Liver (tissue), 9 donors: ENCODE results near the gene LYSMD2. TPM values are rescaled to one million over a fixed set of nuclear protein-coding genes. Genes with fewer than 3 reads are reported as not detected.

ENCODE experiments used
- DNase-seq: peaks from one replicate; pipeline ENCODE4 v3.0.0-alpha.2; 2017; ENCODE audit warnings: low spot score
- H3K27ac ChIP-seq, 2 donors: one replicate each; pipeline ENCODE4 v1.7.0; 2013; ENCODE audit warnings: inconsistent platforms in 2 of 2, low read length in 2 of 2, control low read depth in 1 of 2, low read depth in 1 of 2, mild to moderate bottlenecking in 1 of 2
- H3K27me3 ChIP-seq, 4 donors: one replicate each; pipeline versions ENCODE4 v1.6.1 to v1.7.0; 2013; ENCODE audit warnings: low read length in 3 of 4, inconsistent platforms in 1 of 4, mild to moderate bottlenecking in 1 of 4, moderate library complexity in 1 of 4; ENCODE audit not compliant: control insufficient read depth in 4 of 4, insufficient read depth in 4 of 4
- H3K36me3 ChIP-seq, 4 donors: one replicate each; pipeline versions ENCODE4 v1.6.1 to v1.7.0; 2013; ENCODE audit warnings: low read length in 3 of 4, mild to moderate bottlenecking in 3 of 4, low read depth in 1 of 4, moderate library complexity in 1 of 4; ENCODE audit not compliant: control insufficient read depth in 4 of 4, insufficient read depth in 3 of 4
- H3K4me1 ChIP-seq, 4 donors: one replicate each; pipeline versions ENCODE4 v1.6.1 to v1.7.0; 2013; ENCODE audit warnings: low read length in 3 of 4, mild to moderate bottlenecking in 3 of 4, moderate library complexity in 1 of 4; ENCODE audit not compliant: control insufficient read depth in 4 of 4, insufficient read depth in 4 of 4
- H3K4me3 ChIP-seq, 3 donors: one replicate each; pipeline versions ENCODE4 v1.6.1 to v1.7.0; 2013; ENCODE audit warnings: low read length in 3 of 3, control low read depth in 1 of 3, low read depth in 1 of 3, mild to moderate bottlenecking in 1 of 3
- H3K9ac ChIP-seq, 2 donors: one replicate each; pipeline ENCODE4 v1.7.0; 2013; ENCODE audit warnings: low read length in 2 of 2, mild to moderate bottlenecking in 2 of 2, moderate library complexity in 2 of 2, control low read depth in 1 of 2, low read depth in 1 of 2
- H3K9me3 ChIP-seq, 4 donors: one replicate each; pipeline versions ENCODE4 v1.6.1 to v1.7.0; 2013; ENCODE audit warnings: low read length in 3 of 4; ENCODE audit not compliant: control insufficient read depth in 4 of 4
- ATF3 ChIP-seq: IDR thresholded peaks from 2 replicates; pipeline ENCODE4 v1.6.1; 2016; ENCODE audit warnings: antibody characterized with exemption
- EGR1 ChIP-seq, 2 donors: IDR thresholded peaks; 2 replicates each; pipeline ENCODE4 v1.6.1; 2016 to 2018; ENCODE audit warnings: antibody characterized with exemption in 2 of 2, low read depth in 2 of 2
- FOXA1 ChIP-seq: IDR thresholded peaks from 2 replicates; pipeline ENCODE4 v1.6.1; 2016; ENCODE audit warnings: antibody characterized with exemption
- FOXA2 ChIP-seq: IDR thresholded peaks from 2 replicates; pipeline ENCODE4 v1.6.1; 2016; ENCODE audit warnings: antibody characterized with exemption
- GABPA ChIP-seq, 2 donors: IDR thresholded peaks in 1 of 2; conservative IDR thresholded peaks in 1 of 2; 2 replicates each; pipeline ENCODE4 v1.6.1; 2016; ENCODE audit warnings: antibody characterized with exemption in 2 of 2, mild to moderate bottlenecking in 1 of 2, moderate library complexity in 1 of 2
- HNF4A ChIP-seq, 2 donors: conservative IDR thresholded peaks; 2 replicates each; pipeline ENCODE4 v1.6.1; 2016; ENCODE audit warnings: antibody characterized with exemption in 2 of 2, mild to moderate bottlenecking in 2 of 2
- HNF4G ChIP-seq: IDR thresholded peaks from 2 replicates; pipeline ENCODE4 v1.6.1; 2016; ENCODE audit warnings: antibody characterized with exemption
- JUND ChIP-seq, 2 donors: IDR thresholded peaks; 2 replicates each; pipeline ENCODE4 v1.6.1; 2016; ENCODE audit warnings: antibody characterized with exemption in 2 of 2
- NR2F2 ChIP-seq: IDR thresholded peaks from 2 replicates; pipeline ENCODE4 v1.6.1; 2016; ENCODE audit warnings: antibody characterized with exemption
- RAD21 ChIP-seq, 2 donors: IDR thresholded peaks; 2 replicates each; pipeline ENCODE4 v1.6.1; 2016; ENCODE audit warnings: antibody characterized with exemption in 2 of 2, mild to moderate bottlenecking in 2 of 2
- RXRA ChIP-seq, 2 donors: IDR thresholded peaks; 2 replicates each; pipeline ENCODE4 v1.6.1; 2017 to 2018; ENCODE audit warnings: antibody characterized with exemption in 2 of 2, mild to moderate bottlenecking in 1 of 2
- SP1 ChIP-seq: IDR thresholded peaks from 2 replicates; pipeline ENCODE4 v1.6.1; 2018; ENCODE audit warnings: antibody characterized with exemption, mild to moderate bottlenecking
- TAF1 ChIP-seq: conservative IDR thresholded peaks from 2 replicates; pipeline ENCODE4 v1.6.1; 2016; ENCODE audit warnings: antibody characterized with exemption, mild to moderate bottlenecking
- YY1 ChIP-seq: IDR thresholded peaks from 2 replicates; pipeline ENCODE4 v1.6.1; 2016; ENCODE audit warnings: antibody characterized with exemption, mild to moderate bottlenecking
- WGBS: extraction: QIAGEN DNeasy Blood & Tissue Kit; methylation state at CpG from one replicate; pipeline ENCODE4 v1.1.7; 2013; 5-methylcytosine and 5-hydroxymethylcytosine counted together
- polyA plus RNA-seq, 2 donors: library from polyadenylated mRNA; stranded (reverse) in 1 of 2; unstranded in 1 of 2; fragments of 200-250 nt in 1 of 2; fragments of >200 nt in 1 of 2; fragmentation: Nextera tagmentation in 1 of 2; extraction: Ambion mirVana in 1 of 2; gene quantifications; one replicate each; pipeline versions ENCODE4 v1.2.1 to v1.2.3, GENCODE V29; 2013 to 2015
- total RNA-seq, 2 donors: library from RNA; depleted of rRNA; stranded (reverse); fragments of >200 nt; gene quantifications; one replicate each; pipeline ENCODE4 v1.2.3, GENCODE V29; 2014
- TF ChIP-seq, protein P1 (sequence below): IDR thresholded peaks from 2 replicates; pipeline ENCODE4 v1.6.1; 2016; ENCODE audit warnings: antibody characterized with exemption, mild to moderate bottlenecking
- TF ChIP-seq, protein P2 (sequence below): fragments of 150-350 bp; IDR thresholded peaks from 2 replicates; pipeline ENCODE4 v1.5.1; 2017; ENCODE audit warnings: improper control_type of control experiment, low read depth, low read length; ENCODE audit not compliant: missing input control
- TF ChIP-seq, protein P3 (sequence below): IDR thresholded peaks from 2 replicates; pipeline ENCODE4 v1.6.1; 2016; ENCODE audit warnings: antibody characterized with exemption
- TF ChIP-seq, protein P4 (sequence below): IDR thresholded peaks from 2 replicates; pipeline ENCODE4 v1.6.1; 2016; ENCODE audit warnings: antibody characterized with exemption
- donor health status: healthy.
- donor health status: healthy.
- donor health status: healthy.
- donor health status: healthy.
- donor health status: healthy.

Gene LYSMD2
- total and polyA plus RNA-seq, 4 donors: 5.2 to 9.4 (median 6.5) TPM

GRCh38 chr15:51770902-51771301, 33.4 kb upstream of the LYSMD2 start:
- Histone ChIP-seq H3K9ac (no peak overlapping the region), H3K36me3 (no peaks in the 10 kb centered on the region), H3K4me3 (no peak overlapping the region), H3K27me3 (no peaks in the 10 kb centered on the region), H3K27ac (no peak overlapping the region), H3K4me1 (no peaks in the 10 kb centered on the region), H3K9me3 (no peaks in the 10 kb centered on the region)
- 81% methylated on average over 3 of the region's 3 CpGs for WGBS
- TF ChIP-seq RAD21 (IDR thresholded peaks at IDR 0.05) (no peak), EGR1 (IDR thresholded peaks at IDR 0.05; ENCODE audit: low read depth in 2 of 2) (no peak), HNF4A (conservative IDR thresholded peaks at IDR 0.05) (no peak), NR2F2 (no peak), SP1 (no peak), ATF3 (no peak), TAF1 (no peak)
- TF ChIP-seq, protein P1, sequence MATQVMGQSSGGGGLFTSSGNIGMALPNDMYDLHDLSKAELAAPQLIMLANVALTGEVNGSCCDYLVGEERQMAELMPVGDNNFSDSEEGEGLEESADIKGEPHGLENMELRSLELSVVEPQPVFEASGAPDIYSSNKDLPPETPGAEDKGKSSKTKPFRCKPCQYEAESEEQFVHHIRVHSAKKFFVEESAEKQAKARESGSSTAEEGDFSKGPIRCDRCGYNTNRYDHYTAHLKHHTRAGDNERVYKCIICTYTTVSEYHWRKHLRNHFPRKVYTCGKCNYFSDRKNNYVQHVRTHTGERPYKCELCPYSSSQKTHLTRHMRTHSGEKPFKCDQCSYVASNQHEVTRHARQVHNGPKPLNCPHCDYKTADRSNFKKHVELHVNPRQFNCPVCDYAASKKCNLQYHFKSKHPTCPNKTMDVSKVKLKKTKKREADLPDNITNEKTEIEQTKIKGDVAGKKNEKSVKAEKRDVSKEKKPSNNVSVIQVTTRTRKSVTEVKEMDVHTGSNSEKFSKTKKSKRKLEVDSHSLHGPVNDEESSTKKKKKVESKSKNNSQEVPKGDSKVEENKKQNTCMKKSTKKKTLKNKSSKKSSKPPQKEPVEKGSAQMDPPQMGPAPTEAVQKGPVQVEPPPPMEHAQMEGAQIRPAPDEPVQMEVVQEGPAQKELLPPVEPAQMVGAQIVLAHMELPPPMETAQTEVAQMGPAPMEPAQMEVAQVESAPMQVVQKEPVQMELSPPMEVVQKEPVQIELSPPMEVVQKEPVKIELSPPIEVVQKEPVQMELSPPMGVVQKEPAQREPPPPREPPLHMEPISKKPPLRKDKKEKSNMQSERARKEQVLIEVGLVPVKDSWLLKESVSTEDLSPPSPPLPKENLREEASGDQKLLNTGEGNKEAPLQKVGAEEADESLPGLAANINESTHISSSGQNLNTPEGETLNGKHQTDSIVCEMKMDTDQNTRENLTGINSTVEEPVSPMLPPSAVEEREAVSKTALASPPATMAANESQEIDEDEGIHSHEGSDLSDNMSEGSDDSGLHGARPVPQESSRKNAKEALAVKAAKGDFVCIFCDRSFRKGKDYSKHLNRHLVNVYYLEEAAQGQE: no peak
- TF ChIP-seq, protein P2, sequence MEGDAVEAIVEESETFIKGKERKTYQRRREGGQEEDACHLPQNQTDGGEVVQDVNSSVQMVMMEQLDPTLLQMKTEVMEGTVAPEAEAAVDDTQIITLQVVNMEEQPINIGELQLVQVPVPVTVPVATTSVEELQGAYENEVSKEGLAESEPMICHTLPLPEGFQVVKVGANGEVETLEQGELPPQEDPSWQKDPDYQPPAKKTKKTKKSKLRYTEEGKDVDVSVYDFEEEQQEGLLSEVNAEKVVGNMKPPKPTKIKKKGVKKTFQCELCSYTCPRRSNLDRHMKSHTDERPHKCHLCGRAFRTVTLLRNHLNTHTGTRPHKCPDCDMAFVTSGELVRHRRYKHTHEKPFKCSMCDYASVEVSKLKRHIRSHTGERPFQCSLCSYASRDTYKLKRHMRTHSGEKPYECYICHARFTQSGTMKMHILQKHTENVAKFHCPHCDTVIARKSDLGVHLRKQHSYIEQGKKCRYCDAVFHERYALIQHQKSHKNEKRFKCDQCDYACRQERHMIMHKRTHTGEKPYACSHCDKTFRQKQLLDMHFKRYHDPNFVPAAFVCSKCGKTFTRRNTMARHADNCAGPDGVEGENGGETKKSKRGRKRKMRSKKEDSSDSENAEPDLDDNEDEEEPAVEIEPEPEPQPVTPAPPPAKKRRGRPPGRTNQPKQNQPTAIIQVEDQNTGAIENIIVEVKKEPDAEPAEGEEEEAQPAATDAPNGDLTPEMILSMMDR: no peak
- TF ChIP-seq, protein P3, sequence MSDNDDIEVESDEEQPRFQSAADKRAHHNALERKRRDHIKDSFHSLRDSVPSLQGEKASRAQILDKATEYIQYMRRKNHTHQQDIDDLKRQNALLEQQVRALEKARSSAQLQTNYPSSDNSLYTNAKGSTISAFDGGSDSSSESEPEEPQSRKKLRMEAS: no peak
- DNase-seq: no peak

GRCh38 chr15:51768018-51768417, 30.6 kb upstream of the LYSMD2 start:
- Histone ChIP-seq H3K9ac (no peak overlapping the region), H3K27ac (no peak overlapping the region), H3K27me3 (no peaks in the 10 kb centered on the region), H3K4me1 (no peaks in the 10 kb centered on the region), H3K9me3 (no peaks in the 10 kb centered on the region), H3K36me3 (no peaks in the 10 kb centered on the region), H3K4me3 (no peak overlapping the region)
- no peak for DNase-seq
- WGBS: 64% methylated on average over 9 of the region's 9 CpGs
- TF ChIP-seq, protein P4, sequence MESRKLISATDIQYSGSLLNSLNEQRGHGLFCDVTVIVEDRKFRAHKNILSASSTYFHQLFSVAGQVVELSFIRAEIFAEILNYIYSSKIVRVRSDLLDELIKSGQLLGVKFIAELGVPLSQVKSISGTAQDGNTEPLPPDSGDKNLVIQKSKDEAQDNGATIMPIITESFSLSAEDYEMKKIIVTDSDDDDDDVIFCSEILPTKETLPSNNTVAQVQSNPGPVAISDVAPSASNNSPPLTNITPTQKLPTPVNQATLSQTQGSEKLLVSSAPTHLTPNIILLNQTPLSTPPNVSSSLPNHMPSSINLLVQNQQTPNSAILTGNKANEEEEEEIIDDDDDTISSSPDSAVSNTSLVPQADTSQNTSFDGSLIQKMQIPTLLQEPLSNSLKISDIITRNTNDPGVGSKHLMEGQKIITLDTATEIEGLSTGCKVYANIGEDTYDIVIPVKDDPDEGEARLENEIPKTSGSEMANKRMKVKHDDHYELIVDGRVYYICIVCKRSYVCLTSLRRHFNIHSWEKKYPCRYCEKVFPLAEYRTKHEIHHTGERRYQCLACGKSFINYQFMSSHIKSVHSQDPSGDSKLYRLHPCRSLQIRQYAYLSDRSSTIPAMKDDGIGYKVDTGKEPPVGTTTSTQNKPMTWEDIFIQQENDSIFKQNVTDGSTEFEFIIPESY: no peak
- TF ChIP-seq SP1: no peak
- TF ChIP-seq, protein P3: no peak
- TF ChIP-seq HNF4A (conservative IDR thresholded peaks at IDR 0.05): no peak
- TF ChIP-seq RAD21 (IDR thresholded peaks at IDR 0.05): no peak
- no peak for TF ChIP-seq ATF3
- TF ChIP-seq FOXA1: no peak
- no peak for TF ChIP-seq NR2F2
- TF ChIP-seq FOXA2: no peak
- TF ChIP-seq YY1: no peak
- TF ChIP-seq GABPA (IDR thresholded peaks at IDR 0.05 in 1 of 2, conservative IDR thresholded peaks at IDR 0.05 in 1 of 2): no peak
- TF ChIP-seq JUND (IDR thresholded peaks at IDR 0.05): no peak
- TF ChIP-seq RXRA (IDR thresholded peaks at IDR 0.05): no peak
- TF ChIP-seq, protein P1: no peak
- TF ChIP-seq EGR1 (IDR thresholded peaks at IDR 0.05; ENCODE audit: low read depth in 2 of 2): no peak
- no peak for TF ChIP-seq TAF1
- no peak for TF ChIP-seq HNF4G
